D721Med (cell line): ENCODE results near the gene PLAAT5.
"Not testable (repeated sequence)": the region's sequence is repeated elsewhere in the genome, so short reads cannot be mapped to it uniquely, and the experiment has no call there.

Experiments used
- DNase-seq: peaks from one replicate; pipeline ENCODE4 v3.0.0; 2011; ENCODE audit warnings: low spot score; ENCODE audit not compliant: insufficient read length
- FAIRE-seq: peaks from 2 replicates; lab custom pipeline; 2011; peaks lifted over from hg19 to GRCh38; lab: Jason Lieb, UNC
- CTCF ChIP-seq: IDR thresholded peaks from 2 replicates; pipeline ENCODE4 v1.5.1; 2012; ENCODE audit warnings: mild to moderate bottlenecking, control low read depth; ENCODE audit not compliant: insufficient read depth; ENCODE audit errors: missing control alignments

Gene PLAAT5

GRCh38 chr11:63532799-63533475, 42.0 kb upstream of the PLAAT5 start:
- TF ChIP-seq CTCF = no peak
- DNase-seq (no peak), FAIRE-seq (no peak)

GRCh38 chr11:63532117-63532516, 41.1 kb upstream of the PLAAT5 start:
- TF ChIP-seq CTCF = no peak
- no peak for DNase-seq
- FAIRE-seq = no peak

- not testable (repeated sequence) for FAIRE-seq, DNase-seq
These were observed 40.3 kb upstream of the PLAAT5 start for GRCh38 chr11:63531074-63531792.

- no peak for FAIRE-seq
- DNase-seq = no peak
These were observed 39.1 kb upstream of the PLAAT5 start for GRCh38 chr11:63530021-63530420.

GRCh38 chr11:63529373-63529772, 38.4 kb upstream of the PLAAT5 start:
- DNase-seq, FAIRE-seq: not testable (repeated sequence)

More at GRCh38 chr11:63530021-63530420, 39.1 kb upstream of the PLAAT5 start:
- TF ChIP-seq CTCF = no peak

- not testable (repeated sequence) for FAIRE-seq, DNase-seq
These were observed 37.8 kb upstream of the PLAAT5 start for GRCh38 chr11:63528729-63529278.

- not testable (repeated sequence) for DNase-seq, FAIRE-seq
These were observed 37.2 kb upstream of the PLAAT5 start for GRCh38 chr11:63528156-63528555.

- DNase-seq (no peak), FAIRE-seq (no peak)
- no peak for TF ChIP-seq CTCF
These were observed 36.7 kb upstream of the PLAAT5 start for GRCh38 chr11:63527667-63528066.

GRCh38 chr11:63523151-63523550, 32.2 kb upstream of the PLAAT5 start:
- no peak for DNase-seq
- no peak for FAIRE-seq
- TF ChIP-seq CTCF = no peak
